Subcutaneous adipose tissue (tissue), 4 donors: ENCODE results near the gene GSC. TPM values are rescaled to one million over a fixed set of nuclear protein-coding genes. Genes with fewer than 3 reads are reported as not detected.

ENCODE experiments used
- CTCF ChIP-seq: fragments of 450-650 bp; IDR thresholded peaks from one replicate; pipeline ENCODE4 v1.5.1; 2016; ENCODE audit warnings: low read depth, mild to moderate bottlenecking, control low read depth, antibody characterized with exemption, moderate library complexity
- total RNA-seq, 4 donors: library from RNA; depleted of rRNA; stranded (reverse); fragments of >200 nt; gene quantifications; one replicate each; pipeline ENCODE4 v1.1.0, GENCODE V29; 2016

The GSC gene
- total RNA-seq, 4 donors from 2014 or later, result 6.0 to 13.7 (median 8.0) TPM

GRCh38 chr14:94775091-94775870 is 5.4 kb upstream of the GSC start:
- TF ChIP-seq CTCF, result no peak

- TF ChIP-seq CTCF, result no peak
Measured at GRCh38 chr14:94774344-94775090, 4.6 kb upstream of the GSC start.

GRCh38 chr14:94773655-94774343 is 3.9 kb upstream of the GSC start:
- no peak for TF ChIP-seq CTCF

- TF ChIP-seq CTCF, result no peak
Measured at GRCh38 chr14:94773061-94773648, 3.2 kb upstream of the GSC start.

GRCh38 chr14:94772548-94772947 is 2.6 kb upstream of the GSC start:
- TF ChIP-seq CTCF, result no peak

- TF ChIP-seq CTCF, result no peak
Measured at GRCh38 chr14:94771906-94772490, 2.1 kb upstream of the GSC start.
